Measurements from ENCODE around the gene TMEM51.

TMEM51 gene

DNA sequence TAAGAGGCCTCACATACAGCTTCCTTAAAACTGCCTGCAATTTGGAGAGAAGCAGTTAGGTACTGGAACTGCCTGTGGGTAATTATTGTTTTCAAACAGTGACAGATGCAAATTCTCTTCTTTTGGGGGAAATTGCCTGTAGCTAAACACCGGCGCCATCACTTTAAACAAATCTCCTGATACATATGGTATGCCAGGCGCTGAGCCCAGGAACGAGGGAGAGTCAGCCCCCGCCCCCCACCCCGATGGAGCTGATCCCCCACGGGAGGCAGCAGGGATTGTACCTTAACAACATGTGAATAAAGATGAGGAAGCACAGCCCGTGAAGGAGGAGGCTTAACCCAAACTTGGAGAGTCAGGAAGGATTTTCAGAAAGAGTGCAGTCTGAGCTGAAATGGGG lies 7.1 kb downstream of the TMEM51 start:
- H3K27me3 ChIP-seq (ENCODE audit: insufficient read depth, poor library complexity, severe bottlenecking) = peaks cover 2% of the 10 kb centered on the region
- no peak overlapping the region for H3K4me3 ChIP-seq (replicated peaks; ENCODE audit: insufficient read depth, low read length)
- H3K27ac ChIP-seq (replicated peaks) = no peak overlapping the region
- no peak for DNase-seq (ENCODE audit: low read depth in 1 of 2, low spot score in 1 of 2)
- TF ChIP-seq GABPA (IDR thresholded peaks at IDR 0.05; ENCODE audit: low read depth) = no peak
- TF ChIP-seq, protein P1, sequence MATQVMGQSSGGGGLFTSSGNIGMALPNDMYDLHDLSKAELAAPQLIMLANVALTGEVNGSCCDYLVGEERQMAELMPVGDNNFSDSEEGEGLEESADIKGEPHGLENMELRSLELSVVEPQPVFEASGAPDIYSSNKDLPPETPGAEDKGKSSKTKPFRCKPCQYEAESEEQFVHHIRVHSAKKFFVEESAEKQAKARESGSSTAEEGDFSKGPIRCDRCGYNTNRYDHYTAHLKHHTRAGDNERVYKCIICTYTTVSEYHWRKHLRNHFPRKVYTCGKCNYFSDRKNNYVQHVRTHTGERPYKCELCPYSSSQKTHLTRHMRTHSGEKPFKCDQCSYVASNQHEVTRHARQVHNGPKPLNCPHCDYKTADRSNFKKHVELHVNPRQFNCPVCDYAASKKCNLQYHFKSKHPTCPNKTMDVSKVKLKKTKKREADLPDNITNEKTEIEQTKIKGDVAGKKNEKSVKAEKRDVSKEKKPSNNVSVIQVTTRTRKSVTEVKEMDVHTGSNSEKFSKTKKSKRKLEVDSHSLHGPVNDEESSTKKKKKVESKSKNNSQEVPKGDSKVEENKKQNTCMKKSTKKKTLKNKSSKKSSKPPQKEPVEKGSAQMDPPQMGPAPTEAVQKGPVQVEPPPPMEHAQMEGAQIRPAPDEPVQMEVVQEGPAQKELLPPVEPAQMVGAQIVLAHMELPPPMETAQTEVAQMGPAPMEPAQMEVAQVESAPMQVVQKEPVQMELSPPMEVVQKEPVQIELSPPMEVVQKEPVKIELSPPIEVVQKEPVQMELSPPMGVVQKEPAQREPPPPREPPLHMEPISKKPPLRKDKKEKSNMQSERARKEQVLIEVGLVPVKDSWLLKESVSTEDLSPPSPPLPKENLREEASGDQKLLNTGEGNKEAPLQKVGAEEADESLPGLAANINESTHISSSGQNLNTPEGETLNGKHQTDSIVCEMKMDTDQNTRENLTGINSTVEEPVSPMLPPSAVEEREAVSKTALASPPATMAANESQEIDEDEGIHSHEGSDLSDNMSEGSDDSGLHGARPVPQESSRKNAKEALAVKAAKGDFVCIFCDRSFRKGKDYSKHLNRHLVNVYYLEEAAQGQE (IDR thresholded peaks at IDR 0.05; ENCODE audit: insufficient replicate concordance, low read depth) = no peak
- no peak for TF ChIP-seq SPI1 (IDR thresholded peaks at IDR 0.05; ENCODE audit: borderline replicate concordance, low read depth)
- TF ChIP-seq, protein P2, sequence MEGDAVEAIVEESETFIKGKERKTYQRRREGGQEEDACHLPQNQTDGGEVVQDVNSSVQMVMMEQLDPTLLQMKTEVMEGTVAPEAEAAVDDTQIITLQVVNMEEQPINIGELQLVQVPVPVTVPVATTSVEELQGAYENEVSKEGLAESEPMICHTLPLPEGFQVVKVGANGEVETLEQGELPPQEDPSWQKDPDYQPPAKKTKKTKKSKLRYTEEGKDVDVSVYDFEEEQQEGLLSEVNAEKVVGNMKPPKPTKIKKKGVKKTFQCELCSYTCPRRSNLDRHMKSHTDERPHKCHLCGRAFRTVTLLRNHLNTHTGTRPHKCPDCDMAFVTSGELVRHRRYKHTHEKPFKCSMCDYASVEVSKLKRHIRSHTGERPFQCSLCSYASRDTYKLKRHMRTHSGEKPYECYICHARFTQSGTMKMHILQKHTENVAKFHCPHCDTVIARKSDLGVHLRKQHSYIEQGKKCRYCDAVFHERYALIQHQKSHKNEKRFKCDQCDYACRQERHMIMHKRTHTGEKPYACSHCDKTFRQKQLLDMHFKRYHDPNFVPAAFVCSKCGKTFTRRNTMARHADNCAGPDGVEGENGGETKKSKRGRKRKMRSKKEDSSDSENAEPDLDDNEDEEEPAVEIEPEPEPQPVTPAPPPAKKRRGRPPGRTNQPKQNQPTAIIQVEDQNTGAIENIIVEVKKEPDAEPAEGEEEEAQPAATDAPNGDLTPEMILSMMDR (IDR thresholded peaks at IDR 0.05; ENCODE audit: insufficient read depth, low read length) = no peak
- no peak for TF ChIP-seq POLR2AphosphoS5 (IDR thresholded peaks at IDR 0.05; ENCODE audit: low read depth)

DNA sequence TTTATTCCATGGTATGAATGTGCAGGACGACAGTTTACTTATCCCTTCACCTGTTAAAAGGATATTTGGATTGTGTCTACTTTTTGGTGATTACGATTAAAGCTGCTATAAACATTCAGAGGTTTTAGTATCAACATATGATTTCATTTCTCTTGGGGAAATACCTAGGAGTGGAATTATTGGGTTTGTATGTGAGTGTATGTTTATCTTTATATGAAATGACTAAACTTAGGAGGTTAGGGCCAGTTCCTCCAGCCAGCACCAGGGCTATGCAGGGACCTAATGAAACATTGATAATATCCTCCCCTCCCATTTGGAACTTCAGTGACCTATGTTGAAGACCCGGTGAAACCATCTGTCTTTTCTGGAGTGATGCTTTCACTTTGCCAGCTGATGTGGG lies 13.8 kb downstream of the TMEM51 start:
- Histone ChIP-seq H3K27ac (replicated peaks) (no peak overlapping the region), H3K4me3 (replicated peaks; ENCODE audit: insufficient read depth, low read length) (no peak overlapping the region), H3K27me3 (ENCODE audit: insufficient read depth, poor library complexity, severe bottlenecking) (peaks cover 4% of the 10 kb centered on the region)
- TF ChIP-seq GABPA (IDR thresholded peaks at IDR 0.05; ENCODE audit: low read depth) = no peak
- TF ChIP-seq, protein P2 (IDR thresholded peaks at IDR 0.05; ENCODE audit: insufficient read depth, low read length) = no peak
- TF ChIP-seq SPI1 (IDR thresholded peaks at IDR 0.05; ENCODE audit: borderline replicate concordance, low read depth) = no peak
- no peak for TF ChIP-seq POLR2AphosphoS5 (IDR thresholded peaks at IDR 0.05; ENCODE audit: low read depth)
- TF ChIP-seq, protein P1 (IDR thresholded peaks at IDR 0.05; ENCODE audit: insufficient replicate concordance, low read depth) = no peak
- DNase-seq (ENCODE audit: low read depth in 1 of 2, low spot score in 1 of 2) = no peak

DNA sequence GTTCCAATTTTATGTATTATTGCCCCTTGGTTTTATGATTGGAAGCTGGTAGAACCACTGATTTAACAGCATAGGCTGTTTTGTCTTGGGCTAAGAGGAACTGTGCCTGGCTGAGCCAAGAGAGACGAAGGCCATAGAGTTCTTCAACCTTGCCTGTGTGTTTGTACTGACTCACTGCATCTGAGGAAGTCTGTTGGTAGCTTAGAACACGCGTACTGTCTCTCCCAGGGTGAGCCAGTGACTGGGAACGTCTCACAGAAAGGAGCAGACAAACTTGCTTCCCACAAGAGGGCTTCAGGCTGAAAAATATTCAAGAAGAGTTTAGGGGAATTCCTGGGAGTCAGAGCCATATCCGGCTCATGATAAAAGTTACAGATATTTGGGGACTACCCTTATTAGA lies 14.9 kb downstream of the TMEM51 start:
- TF ChIP-seq, protein P1 (IDR thresholded peaks at IDR 0.05; ENCODE audit: insufficient replicate concordance, low read depth) = no peak
- TF ChIP-seq POLR2AphosphoS5 (IDR thresholded peaks at IDR 0.05; ENCODE audit: low read depth) (no peak), SPI1 (IDR thresholded peaks at IDR 0.05; ENCODE audit: borderline replicate concordance, low read depth) (no peak)
- Histone ChIP-seq H3K27me3 (ENCODE audit: insufficient read depth, poor library complexity, severe bottlenecking) (peaks cover 4% of the 10 kb centered on the region), H3K27ac (replicated peaks) (no peak overlapping the region), H3K4me3 (replicated peaks; ENCODE audit: insufficient read depth, low read length) (no peak overlapping the region)
- no peak for DNase-seq (ENCODE audit: low read depth in 1 of 2, low spot score in 1 of 2)
